NCI-H510A treated with DMSO at 0.1 percent for 48 hours (cell line): Measurements from ENCODE around the gene PXYLP1.
A peak's percentile ranks its signal among the peaks of the same experiment; 100 is the strongest.

Experiments
- DNase-seq: peaks from one replicate; lab custom pipeline; 2025; lab: John Stamatoyannopoulos, UW

Gene PXYLP1

GRCh38 chr3:141272906-141273662, 41.5 kb downstream of the PXYLP1 start:
- DNase-seq: no peak

- no peak for DNase-seq
Measured at GRCh38 chr3:141273700-141274410, 42.2 kb downstream of the PXYLP1 start.

- no peak for DNase-seq
Measured at GRCh38 chr3:141274411-141275031, 42.9 kb downstream of the PXYLP1 start.

- DNase-seq: no peak
Measured at GRCh38 chr3:141275032-141275422, 43.4 kb downstream of the PXYLP1 start.

GRCh38 chr3:141275511-141275910, 43.9 kb downstream of the PXYLP1 start:
- DNase-seq: no peak

- DNase-seq: peak; percentile 44
Measured at GRCh38 chr3:141275973-141276372, 44.3 kb downstream of the PXYLP1 start.

GRCh38 chr3:141276398-141276797, 44.8 kb downstream of the PXYLP1 start:
- no peak for DNase-seq

- no peak for DNase-seq
Measured at GRCh38 chr3:141277451-141277850, 45.8 kb downstream of the PXYLP1 start.

GRCh38 chr3:141278196-141279076, 46.8 kb downstream of the PXYLP1 start:
- DNase-seq: no peak

- DNase-seq: peak; percentile 5
Measured at GRCh38 chr3:141279077-141279967, 47.7 kb downstream of the PXYLP1 start.

GRCh38 chr3:141280086-141280485, 48.5 kb downstream of the PXYLP1 start:
- DNase-seq: no peak

GRCh38 chr3:141280690-141281089, 49.1 kb downstream of the PXYLP1 start:
- no peak for DNase-seq

GRCh38 chr3:141285570-141285969, 53.9 kb downstream of the PXYLP1 start:
- DNase-seq: no peak

GRCh38 chr3:141286856-141287255, 55.2 kb downstream of the PXYLP1 start:
- DNase-seq: no peak

- no peak for DNase-seq
Measured at GRCh38 chr3:141287326-141287725, 55.7 kb downstream of the PXYLP1 start.

- DNase-seq: no peak
Measured at GRCh38 chr3:141288336-141288990, 56.8 kb downstream of the PXYLP1 start.

GRCh38 chr3:141289228-141289772, 57.7 kb downstream of the PXYLP1 start:
- no peak for DNase-seq

- no peak for DNase-seq
Measured at GRCh38 chr3:141291559-141292355, 60.1 kb downstream of the PXYLP1 start.

- no peak for DNase-seq
Measured at GRCh38 chr3:141292356-141293058, 60.9 kb downstream of the PXYLP1 start.
